HFFc6 (cell line): ENCODE data around the gene GPHN. TPM values are rescaled to one million over a fixed set of nuclear protein-coding genes. Genes with fewer than 3 reads are reported as not detected.

Source experiments
- DNase-seq: peaks from one replicate; pipeline ENCODE4 v3.0.0-alpha.2; 2018
- H3K27ac Mint-ChIP-seq: 2 replicates; pipeline ENCODE4 v1.8.0; 2020; ENCODE audit warnings: mild to moderate bottlenecking, mixed read lengths
- H3K27me3 Mint-ChIP-seq: 2 replicates; pipeline ENCODE4 v1.8.0; 2021; ENCODE audit warnings: mild to moderate bottlenecking, moderate library complexity, mixed read lengths; ENCODE audit not compliant: insufficient read depth
- H3K36me3 Mint-ChIP-seq: 2 replicates; pipeline ENCODE4 v1.8.0; 2021; ENCODE audit warnings: low read depth, mixed read lengths
- H3K4me1 Mint-ChIP-seq: 2 replicates; pipeline ENCODE4 v1.8.0; 2020; ENCODE audit warnings: low read depth, mixed read lengths
- H3K4me3 Mint-ChIP-seq: 2 replicates; pipeline ENCODE4 v1.8.0; 2020; ENCODE audit warnings: mild to moderate bottlenecking, moderate library complexity, mixed read lengths
- H3K9me3 Mint-ChIP-seq: 2 replicates; pipeline ENCODE4 v1.8.0; 2020; ENCODE audit warnings: mild to moderate bottlenecking, mixed read lengths
- total RNA-seq, 6 experiments: library from RNA; stranded (reverse); fragmentation: NEBNext Ultra II Directional; extraction: Animal tissue kit (Norgen Biotek cat#: 25700); gene quantifications; 2 replicates in 1 of 6; 3 replicates in 5 of 6; pipeline ENCODE4 v1.2.3, GENCODE V29; 2021
- TF ChIP-seq, protein P1 (sequence below): fragments of 200-600 bp; sonication (generic); IDR thresholded peaks from 2 replicates; pipeline ENCODE4 v1.5.0; 2021; ENCODE audit warnings: antibody characterized with exemption, mild to moderate bottlenecking

GPHN gene
- total RNA-seq, 6 experiments from 2014 or later = 11.2 to 16.4 (median 15.0) TPM

GRCh38 chr14:66859063-66859671, 351.2 kb downstream of the GPHN start:
- no peaks in the 10 kb centered on the region for H3K4me1 Mint-ChIP-seq
- DNase-seq = no peak
- TF ChIP-seq, protein P1, sequence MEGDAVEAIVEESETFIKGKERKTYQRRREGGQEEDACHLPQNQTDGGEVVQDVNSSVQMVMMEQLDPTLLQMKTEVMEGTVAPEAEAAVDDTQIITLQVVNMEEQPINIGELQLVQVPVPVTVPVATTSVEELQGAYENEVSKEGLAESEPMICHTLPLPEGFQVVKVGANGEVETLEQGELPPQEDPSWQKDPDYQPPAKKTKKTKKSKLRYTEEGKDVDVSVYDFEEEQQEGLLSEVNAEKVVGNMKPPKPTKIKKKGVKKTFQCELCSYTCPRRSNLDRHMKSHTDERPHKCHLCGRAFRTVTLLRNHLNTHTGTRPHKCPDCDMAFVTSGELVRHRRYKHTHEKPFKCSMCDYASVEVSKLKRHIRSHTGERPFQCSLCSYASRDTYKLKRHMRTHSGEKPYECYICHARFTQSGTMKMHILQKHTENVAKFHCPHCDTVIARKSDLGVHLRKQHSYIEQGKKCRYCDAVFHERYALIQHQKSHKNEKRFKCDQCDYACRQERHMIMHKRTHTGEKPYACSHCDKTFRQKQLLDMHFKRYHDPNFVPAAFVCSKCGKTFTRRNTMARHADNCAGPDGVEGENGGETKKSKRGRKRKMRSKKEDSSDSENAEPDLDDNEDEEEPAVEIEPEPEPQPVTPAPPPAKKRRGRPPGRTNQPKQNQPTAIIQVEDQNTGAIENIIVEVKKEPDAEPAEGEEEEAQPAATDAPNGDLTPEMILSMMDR = no peak
- H3K4me3 Mint-ChIP-seq = no peak overlapping the region
- no peaks in the 10 kb centered on the region for H3K27me3 Mint-ChIP-seq
- no peaks in the 10 kb centered on the region for H3K9me3 Mint-ChIP-seq
- H3K27ac Mint-ChIP-seq = no peak overlapping the region
- no peaks in the 10 kb centered on the region for H3K36me3 Mint-ChIP-seq

DNA sequence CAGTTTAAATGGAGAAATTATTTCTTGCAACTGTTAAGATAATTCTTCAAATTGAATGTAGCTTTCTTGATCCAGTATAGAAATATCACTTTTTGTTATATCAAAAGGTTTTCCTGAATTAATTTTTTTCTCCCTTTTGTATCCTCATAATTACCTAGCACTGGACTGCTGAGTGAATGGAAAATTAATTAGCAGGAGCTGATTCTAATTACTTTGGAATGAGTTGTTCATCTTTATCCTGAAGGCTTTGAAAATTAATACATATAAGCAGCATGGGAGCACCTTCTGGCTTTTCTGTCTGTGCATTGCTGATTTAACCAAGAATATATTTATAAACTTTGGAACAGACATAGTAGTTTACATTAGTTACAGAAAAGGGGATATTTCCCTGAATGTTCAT, 373.6 kb downstream of the GPHN start:
- no peaks in the 10 kb centered on the region; the same call in 1 of the 2 replicates for H3K4me1 Mint-ChIP-seq
- no peak for DNase-seq
- peaks cover 2% of the 10 kb centered on the region for H3K36me3 Mint-ChIP-seq
- TF ChIP-seq, protein P1 = no peak
- H3K9me3 Mint-ChIP-seq = peaks cover 13% of the 10 kb centered on the region
- H3K4me3 Mint-ChIP-seq = no peak overlapping the region
- H3K27me3 Mint-ChIP-seq = no peaks in the 10 kb centered on the region
- H3K27ac Mint-ChIP-seq = no peak overlapping the region

DNA sequence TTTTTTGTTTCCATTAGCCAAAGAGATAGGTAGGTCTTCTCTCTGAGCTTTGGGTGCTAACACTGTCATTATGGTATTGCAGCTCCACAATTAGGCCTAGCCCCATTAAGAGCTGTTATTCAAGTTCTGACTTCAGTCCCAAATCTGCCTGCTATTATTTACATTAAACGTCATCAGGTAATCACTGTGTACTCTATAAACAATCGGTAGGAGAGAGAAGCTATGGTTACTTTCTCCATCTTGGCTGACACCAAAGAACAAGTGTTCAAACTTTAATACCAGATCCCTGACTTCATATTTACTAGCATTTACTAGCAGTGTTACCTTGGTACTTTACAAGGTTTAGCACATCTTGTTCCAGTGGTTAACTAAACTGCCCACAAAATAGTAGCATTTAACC, 376.2 kb downstream of the GPHN start:
- peaks cover 5% of the 10 kb centered on the region; the same call in 1 of the 2 replicates for H3K9me3 Mint-ChIP-seq
- H3K27me3 Mint-ChIP-seq = no peaks in the 10 kb centered on the region; the same call in 1 of the 2 replicates
- H3K27ac Mint-ChIP-seq = no peak overlapping the region
- no peak overlapping the region for H3K4me3 Mint-ChIP-seq
- no peaks in the 10 kb centered on the region; the same call in 1 of the 2 replicates for H3K4me1 Mint-ChIP-seq
- no peaks in the 10 kb centered on the region for H3K36me3 Mint-ChIP-seq
- TF ChIP-seq, protein P1 = no peak
- DNase-seq = no peak

GRCh38 chr14:66900719-66901118, 392.8 kb downstream of the GPHN start:
- no peaks in the 10 kb centered on the region for H3K4me1 Mint-ChIP-seq
- 0 out of 2 replicates have a peak, but pooled peaks cover 4% of the 10 kb centered on the region for H3K36me3 Mint-ChIP-seq
- H3K27me3 Mint-ChIP-seq = peaks cover 1% of the 10 kb centered on the region; the same call in 1 of the 2 replicates
- TF ChIP-seq, protein P1 = no peak
- peaks cover 4% of the 10 kb centered on the region; the same call in 1 of the 2 replicates for H3K9me3 Mint-ChIP-seq
- no peak for DNase-seq
- no peak overlapping the region for H3K4me3 Mint-ChIP-seq
- H3K27ac Mint-ChIP-seq = no peak overlapping the region

GRCh38 chr14:66910311-66910840, 402.4 kb downstream of the GPHN start:
- no peaks in the 10 kb centered on the region for H3K27me3 Mint-ChIP-seq
- H3K27ac Mint-ChIP-seq = no peak overlapping the region
- H3K9me3 Mint-ChIP-seq = no peaks in the 10 kb centered on the region
- no peak overlapping the region for H3K4me3 Mint-ChIP-seq
- no peaks in the 10 kb centered on the region for H3K36me3 Mint-ChIP-seq
- TF ChIP-seq, protein P1 = no peak
- peaks cover 15% of the 10 kb centered on the region for H3K4me1 Mint-ChIP-seq
- DNase-seq = peak; percentile 27
